WI38 (cell line): ENCODE measurements around the gene CCDC93.

ENCODE experiments used
- H3K4me3 ChIP-seq: 2 replicates; pipeline ENCODE4 v1.5.1; 2011; ENCODE audit warnings: low read depth, mild to moderate bottlenecking, control low read depth, low read length
- CTCF ChIP-seq: IDR thresholded peaks from 2 replicates; pipeline ENCODE4 v1.5.1; 2012; ENCODE audit warnings: low read depth, mild to moderate bottlenecking, control low read depth, low read length

Gene CCDC93

GRCh38 chr2:117968722-117969121 is 45.1 kb downstream of the CCDC93 start:
- no peak for TF ChIP-seq CTCF
- no peak overlapping the region for H3K4me3 ChIP-seq

GRCh38 chr2:117967977-117968718 is 45.7 kb downstream of the CCDC93 start:
- H3K4me3 ChIP-seq = no peak overlapping the region
- no peak for TF ChIP-seq CTCF

GRCh38 chr2:117963446-117963845 is 50.4 kb downstream of the CCDC93 start:
- no peak overlapping the region for H3K4me3 ChIP-seq
- no peak for TF ChIP-seq CTCF

- no peak for TF ChIP-seq CTCF
- H3K4me3 ChIP-seq = no peak overlapping the region
Observed at GRCh38 chr2:117961201-117961600, 52.7 kb downstream of the CCDC93 start.

- TF ChIP-seq CTCF = no peak
- H3K4me3 ChIP-seq = no peak overlapping the region
Observed at GRCh38 chr2:117960231-117960630, 53.6 kb downstream of the CCDC93 start.

- no peak for TF ChIP-seq CTCF
- no peak overlapping the region for H3K4me3 ChIP-seq
Observed at GRCh38 chr2:117958186-117958585, 55.7 kb downstream of the CCDC93 start.

GRCh38 chr2:117957616-117958015 is 56.3 kb downstream of the CCDC93 start:
- TF ChIP-seq CTCF = no peak

More at GRCh38 chr2:117957616-117958015, 56.3 kb downstream of the CCDC93 start:
- H3K4me3 ChIP-seq = no peak overlapping the region
